NCI-H1417 (cell line): ENCODE data around the gene CYP3A7.
"Not testable (repeated sequence)": the region's sequence is repeated elsewhere in the genome, so short reads cannot be mapped to it uniquely, and the experiment has no call there.

Experiments used
- DNase-seq, 3 experiments: peaks; one replicate each; lab custom pipeline; 2025; lab: John Stamatoyannopoulos, UW

Gene CYP3A7

DNA sequence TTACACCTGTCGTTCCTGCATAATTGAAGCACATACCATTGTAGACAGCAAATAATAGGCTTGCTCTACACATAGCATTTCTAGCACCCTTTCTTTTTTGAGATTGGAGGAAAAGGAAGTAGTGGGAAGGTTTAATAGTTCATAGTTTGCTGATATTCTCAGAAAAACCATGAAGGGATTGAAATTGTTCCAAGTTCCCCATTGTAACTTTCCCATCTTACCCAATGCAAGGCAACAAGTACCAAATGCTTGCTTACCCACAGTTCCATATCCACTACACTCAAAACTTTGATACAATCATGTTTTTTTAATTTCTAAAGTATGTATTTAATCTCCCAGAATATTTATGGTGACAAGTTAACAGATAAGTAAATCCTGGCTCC, 69.0 kb downstream of the CYP3A7 start:
- DNase-seq, result no peak

DNA sequence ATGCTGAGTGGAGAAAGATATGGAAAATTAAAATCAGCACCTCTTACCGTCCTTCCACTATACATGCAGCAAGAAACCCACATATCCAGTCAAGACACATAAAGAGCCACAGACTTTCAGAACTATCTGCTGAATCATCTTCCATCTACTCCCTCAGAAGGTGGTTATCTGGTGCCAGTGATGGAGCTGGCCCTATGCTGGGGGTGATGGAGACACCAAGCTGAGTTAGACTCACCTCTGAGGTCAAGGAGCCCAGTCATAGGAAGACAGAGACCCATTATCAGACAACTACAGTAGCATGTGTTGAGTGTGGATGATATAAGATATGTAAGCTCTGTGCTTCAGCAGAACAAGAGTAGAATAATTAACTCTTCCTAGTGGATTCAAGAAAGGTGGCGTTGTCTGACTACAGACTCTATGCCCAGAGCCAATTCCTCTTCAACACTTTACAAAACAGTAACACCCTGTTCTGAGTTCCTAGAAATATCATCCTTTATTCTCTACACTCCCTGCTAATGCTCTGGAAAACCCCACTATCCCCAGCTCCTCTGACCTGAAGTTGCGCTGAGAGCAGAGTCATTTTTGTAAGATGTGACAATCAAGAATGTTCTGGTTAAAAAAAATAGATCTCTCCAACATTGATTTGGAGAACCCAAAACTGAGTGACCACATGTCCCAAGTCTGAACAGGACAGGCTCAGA, 69.5 kb downstream of the CYP3A7 start:
- no peak for DNase-seq

- not testable (repeated sequence) for DNase-seq
Measured at GRCh38 chr7:99657879-99658278, 77.1 kb downstream of the CYP3A7 start.
